ENCODE data around the gene KRTAP9-8.
"Not testable (repeated sequence)": the region's sequence is repeated elsewhere in the genome, so short reads cannot be mapped to it uniquely, and the experiment has no call there.

The KRTAP9-8 gene

GRCh38 chr17:41256291-41256685 lies 18.5 kb downstream of the KRTAP9-8 start:
- DNase-seq (ENCODE audit: low read depth) = no peak
- TF ChIP-seq POLR2A (IDR thresholded peaks at IDR 0.05; ENCODE audit: extremely low read depth, insufficient read length) (no peak), MYC (IDR thresholded peaks at IDR 0.05; ENCODE audit: low read depth, low read length) (no peak), MAX (IDR thresholded peaks at IDR 0.05; ENCODE audit: low read depth, low read length) (no peak), CTCF (IDR thresholded peaks at IDR 0.05; ENCODE audit: low read depth, low read length) (no peak)
- H3K4me3 ChIP-seq (ENCODE audit: low read depth, low read length) = no peak overlapping the region

GRCh38 chr17:41258406-41258805 lies 20.6 kb downstream of the KRTAP9-8 start:
- no peak for DNase-seq (ENCODE audit: low read depth)
- no peak for TF ChIP-seq MAX (IDR thresholded peaks at IDR 0.05; ENCODE audit: low read depth, low read length)
- TF ChIP-seq MYC (IDR thresholded peaks at IDR 0.05; ENCODE audit: low read depth, low read length) = no peak
- no peak for TF ChIP-seq CTCF (IDR thresholded peaks at IDR 0.05; ENCODE audit: low read depth, low read length)
- no peak for TF ChIP-seq POLR2A (IDR thresholded peaks at IDR 0.05; ENCODE audit: extremely low read depth, insufficient read length)
- no peak overlapping the region for H3K4me3 ChIP-seq (ENCODE audit: low read depth, low read length)

- no peak for DNase-seq (ENCODE audit: low read depth)
- no peak for TF ChIP-seq CTCF (IDR thresholded peaks at IDR 0.05; ENCODE audit: low read depth, low read length)
- TF ChIP-seq MYC (IDR thresholded peaks at IDR 0.05; ENCODE audit: low read depth, low read length) = no peak
- no peak for TF ChIP-seq MAX (IDR thresholded peaks at IDR 0.05; ENCODE audit: low read depth, low read length)
- no peak for TF ChIP-seq POLR2A (IDR thresholded peaks at IDR 0.05; ENCODE audit: extremely low read depth, insufficient read length)
- H3K4me3 ChIP-seq (ENCODE audit: low read depth, low read length) = no peak overlapping the region
These were observed 25.4 kb downstream of the KRTAP9-8 start for GRCh38 chr17:41263212-41263611.

GRCh38 chr17:41264599-41264998 lies 26.8 kb downstream of the KRTAP9-8 start:
- no peak for DNase-seq (ENCODE audit: low read depth)
- no peak overlapping the region for H3K4me3 ChIP-seq (ENCODE audit: low read depth, low read length)
- TF ChIP-seq CTCF (IDR thresholded peaks at IDR 0.05; ENCODE audit: low read depth, low read length) (no peak), MYC (IDR thresholded peaks at IDR 0.05; ENCODE audit: low read depth, low read length) (no peak), POLR2A (IDR thresholded peaks at IDR 0.05; ENCODE audit: extremely low read depth, insufficient read length) (no peak), MAX (IDR thresholded peaks at IDR 0.05; ENCODE audit: low read depth, low read length) (no peak)

GRCh38 chr17:41265078-41265477 lies 27.3 kb downstream of the KRTAP9-8 start, which contains the start of gene KRTAP9-6:
Gene KRTAP9-6 (plus strand): TSS chr17:41265378. CDS start chr17:41265378, 0 bp downstream.
- H3K4me3 ChIP-seq (ENCODE audit: low read depth, low read length) = no peak within 1 kb of the TSS
- no peak for TF ChIP-seq POLR2A (IDR thresholded peaks at IDR 0.05; ENCODE audit: extremely low read depth, insufficient read length)
- DNase-seq (ENCODE audit: low read depth) = no peak

- no peak overlapping the region for H3K4me3 ChIP-seq (ENCODE audit: low read depth, low read length)
- no peak for TF ChIP-seq MAX (IDR thresholded peaks at IDR 0.05; ENCODE audit: low read depth, low read length)
- TF ChIP-seq MYC (IDR thresholded peaks at IDR 0.05; ENCODE audit: low read depth, low read length) = no peak
- TF ChIP-seq POLR2A (IDR thresholded peaks at IDR 0.05; ENCODE audit: extremely low read depth, insufficient read length) = no peak
- TF ChIP-seq CTCF (IDR thresholded peaks at IDR 0.05; ENCODE audit: low read depth, low read length) = no peak
- no peak for DNase-seq (ENCODE audit: low read depth)
These were observed 29.9 kb downstream of the KRTAP9-8 start for GRCh38 chr17:41267711-41268110.

- DNase-seq (ENCODE audit: low read depth); H3K4me3 ChIP-seq (ENCODE audit: low read depth, low read length): not testable (repeated sequence)
These were observed 33.5 kb downstream of the KRTAP9-8 start for GRCh38 chr17:41271323-41271722.
